GM19372 (cell line): ENCODE results near the gene ARMC3.
"Not testable (repeated sequence)": the region's sequence is repeated elsewhere in the genome, so short reads cannot be mapped to it uniquely, and the experiment has no call there.

ENCODE experiments used
- ATAC-seq: cut with Tn5 transposase; IDR thresholded peaks from one replicate; pipeline ENCODE4 v1.9.1; 2021; ENCODE audit warnings: mild to moderate bottlenecking, low read depth, moderate library complexity; ENCODE audit not compliant: unreplicated experiment

The ARMC3 gene

GRCh38 chr10:22927166-22927565 is 687 bp upstream of the ARMC3 start:
- ATAC-seq, result no peak

- ATAC-seq, result not testable (repeated sequence)
Measured at GRCh38 chr10:22929053-22929452, 1.2 kb downstream of the ARMC3 start.

- no peak for ATAC-seq
Measured at GRCh38 chr10:22931948-22932347, 4.1 kb downstream of the ARMC3 start.

GRCh38 chr10:22932626-22933370 is 4.9 kb downstream of the ARMC3 start:
- no peak for ATAC-seq

GRCh38 chr10:22934726-22935125 is 6.9 kb downstream of the ARMC3 start:
- no peak for ATAC-seq

- ATAC-seq, result no peak
Measured at GRCh38 chr10:22942437-22942836, 14.6 kb downstream of the ARMC3 start.

- ATAC-seq, result peak; percentile 56
Measured at GRCh38 chr10:22945934-22946673, 18.3 kb downstream of the ARMC3 start.

- no peak for ATAC-seq
Measured at GRCh38 chr10:22954970-22955369, 27.1 kb downstream of the ARMC3 start.

- no peak for ATAC-seq
Measured at GRCh38 chr10:22958338-22958737, 30.5 kb downstream of the ARMC3 start.

- no peak for ATAC-seq
Measured at GRCh38 chr10:22959292-22959691, 31.4 kb downstream of the ARMC3 start.

GRCh38 chr10:22959950-22960349 is 32.1 kb downstream of the ARMC3 start:
- ATAC-seq, result no peak

GRCh38 chr10:22962817-22963216 is 35.0 kb downstream of the ARMC3 start:
- ATAC-seq, result no peak

- ATAC-seq, result no peak
Measured at GRCh38 chr10:22969704-22970103, 41.9 kb downstream of the ARMC3 start.

GRCh38 chr10:22976534-22976933 is 48.7 kb downstream of the ARMC3 start:
- ATAC-seq, result no peak

- no peak for ATAC-seq
Measured at GRCh38 chr10:22977751-22978150, 49.9 kb downstream of the ARMC3 start.

- ATAC-seq, result no peak
Measured at GRCh38 chr10:22978287-22978686, 50.4 kb downstream of the ARMC3 start.

GRCh38 chr10:22978918-22979317 is 51.1 kb downstream of the ARMC3 start:
- no peak for ATAC-seq

GRCh38 chr10:22980822-22981221 is 53.0 kb downstream of the ARMC3 start:
- no peak for ATAC-seq

GRCh38 chr10:22984066-22984465 is 56.2 kb downstream of the ARMC3 start:
- ATAC-seq, result no peak

GRCh38 chr10:22986771-22987542 is 59.1 kb downstream of the ARMC3 start:
- peak; percentile 59 for ATAC-seq
